Progenitor cell of endocrine pancreas (in vitro differentiated cells): ENCODE results near the gene KLHDC4. TPM values are rescaled to one million over a fixed set of nuclear protein-coding genes. Genes with fewer than 3 reads are reported as not detected.

Experiments used
- DNase-seq: peaks from one replicate; pipeline ENCODE4 v3.0.0; 2021; ENCODE audit warnings: low spot score; ENCODE audit not compliant: unreplicated experiment
- H3K27ac Mint-ChIP-seq: 2 replicates; pipeline ENCODE4 v1.8.0; 2021; ENCODE audit warnings: mild to moderate bottlenecking, moderate library complexity, mixed read lengths
- H3K27me3 Mint-ChIP-seq: 2 replicates; pipeline ENCODE4 v1.8.0; 2021; ENCODE audit warnings: mixed read lengths
- H3K36me3 Mint-ChIP-seq: 2 replicates; pipeline ENCODE4 v1.8.0; 2022; ENCODE audit warnings: mixed read lengths; ENCODE audit not compliant: insufficient read depth
- H3K4me1 Mint-ChIP-seq: 2 replicates; pipeline ENCODE4 v1.8.0; 2021; ENCODE audit warnings: low read depth, mixed read lengths
- H3K4me3 Mint-ChIP-seq: 2 replicates; pipeline ENCODE4 v1.8.0; 2021; ENCODE audit warnings: low read depth, mild to moderate bottlenecking, moderate library complexity, mixed read lengths
- H3K9me3 Mint-ChIP-seq: 2 replicates; pipeline ENCODE4 v1.8.0; 2021; ENCODE audit warnings: low read depth, mixed read lengths
- total RNA-seq: library from RNA; stranded (reverse); gene quantifications from 2 replicates; pipeline ENCODE4 v1.2.1, GENCODE V29; 2021
- TF ChIP-seq, protein P1 (sequence below): fragments of 200-600 bp; sonication (generic); IDR thresholded peaks from one replicate; pipeline ENCODE4 v1.5.0; 2021; ENCODE audit warnings: antibody characterized with exemption, mild to moderate bottlenecking; ENCODE audit not compliant: unreplicated experiment

KLHDC4 gene
- total RNA-seq, 1 donor from 2014 or later, result 58.8 TPM

GRCh38 chr16:87766485-87766797, 655 bp upstream of the KLHDC4 start:
- H3K27me3 Mint-ChIP-seq, result no peaks in the 10 kb centered on the region
- no peak for DNase-seq
- TF ChIP-seq, protein P1, sequence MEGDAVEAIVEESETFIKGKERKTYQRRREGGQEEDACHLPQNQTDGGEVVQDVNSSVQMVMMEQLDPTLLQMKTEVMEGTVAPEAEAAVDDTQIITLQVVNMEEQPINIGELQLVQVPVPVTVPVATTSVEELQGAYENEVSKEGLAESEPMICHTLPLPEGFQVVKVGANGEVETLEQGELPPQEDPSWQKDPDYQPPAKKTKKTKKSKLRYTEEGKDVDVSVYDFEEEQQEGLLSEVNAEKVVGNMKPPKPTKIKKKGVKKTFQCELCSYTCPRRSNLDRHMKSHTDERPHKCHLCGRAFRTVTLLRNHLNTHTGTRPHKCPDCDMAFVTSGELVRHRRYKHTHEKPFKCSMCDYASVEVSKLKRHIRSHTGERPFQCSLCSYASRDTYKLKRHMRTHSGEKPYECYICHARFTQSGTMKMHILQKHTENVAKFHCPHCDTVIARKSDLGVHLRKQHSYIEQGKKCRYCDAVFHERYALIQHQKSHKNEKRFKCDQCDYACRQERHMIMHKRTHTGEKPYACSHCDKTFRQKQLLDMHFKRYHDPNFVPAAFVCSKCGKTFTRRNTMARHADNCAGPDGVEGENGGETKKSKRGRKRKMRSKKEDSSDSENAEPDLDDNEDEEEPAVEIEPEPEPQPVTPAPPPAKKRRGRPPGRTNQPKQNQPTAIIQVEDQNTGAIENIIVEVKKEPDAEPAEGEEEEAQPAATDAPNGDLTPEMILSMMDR, result no peak
- peak overlapping the region; percentile 99 for H3K27ac Mint-ChIP-seq
- peaks cover 5% of the 10 kb centered on the region for H3K36me3 Mint-ChIP-seq
- H3K4me3 Mint-ChIP-seq, result peak overlapping the region; percentile 100
- H3K4me1 Mint-ChIP-seq, result peaks cover 8% of the 10 kb centered on the region
- no peaks in the 10 kb centered on the region for H3K9me3 Mint-ChIP-seq

DNA sequence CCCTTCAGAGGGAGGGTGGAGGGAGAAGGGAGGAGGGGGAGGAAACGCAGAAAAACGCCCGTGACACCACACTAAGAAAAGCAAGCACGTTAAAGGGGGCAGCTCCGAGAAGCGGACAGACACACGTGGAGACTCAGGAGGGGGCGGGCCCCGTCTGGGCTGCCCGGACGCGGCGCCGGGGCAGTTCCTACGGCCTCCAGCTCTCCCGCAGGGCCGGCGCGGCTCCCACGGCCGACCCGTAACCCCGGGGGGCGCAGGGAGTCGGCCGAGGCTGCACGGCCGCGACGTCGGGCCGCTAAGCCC, 362 bp downstream of the KLHDC4 start:
- Mint-ChIP-seq H3K4me1 (peaks cover 8% of the 10 kb centered on the region), H3K27ac (peak overlapping the region; percentile 95), H3K36me3 (peaks cover 8% of the 10 kb centered on the region), H3K27me3 (no peaks in the 10 kb centered on the region), H3K9me3 (no peaks in the 10 kb centered on the region), H3K4me3 (peak overlapping the region; percentile 100)
- TF ChIP-seq, protein P1, result no peak
- DNase-seq, result no peak

DNA sequence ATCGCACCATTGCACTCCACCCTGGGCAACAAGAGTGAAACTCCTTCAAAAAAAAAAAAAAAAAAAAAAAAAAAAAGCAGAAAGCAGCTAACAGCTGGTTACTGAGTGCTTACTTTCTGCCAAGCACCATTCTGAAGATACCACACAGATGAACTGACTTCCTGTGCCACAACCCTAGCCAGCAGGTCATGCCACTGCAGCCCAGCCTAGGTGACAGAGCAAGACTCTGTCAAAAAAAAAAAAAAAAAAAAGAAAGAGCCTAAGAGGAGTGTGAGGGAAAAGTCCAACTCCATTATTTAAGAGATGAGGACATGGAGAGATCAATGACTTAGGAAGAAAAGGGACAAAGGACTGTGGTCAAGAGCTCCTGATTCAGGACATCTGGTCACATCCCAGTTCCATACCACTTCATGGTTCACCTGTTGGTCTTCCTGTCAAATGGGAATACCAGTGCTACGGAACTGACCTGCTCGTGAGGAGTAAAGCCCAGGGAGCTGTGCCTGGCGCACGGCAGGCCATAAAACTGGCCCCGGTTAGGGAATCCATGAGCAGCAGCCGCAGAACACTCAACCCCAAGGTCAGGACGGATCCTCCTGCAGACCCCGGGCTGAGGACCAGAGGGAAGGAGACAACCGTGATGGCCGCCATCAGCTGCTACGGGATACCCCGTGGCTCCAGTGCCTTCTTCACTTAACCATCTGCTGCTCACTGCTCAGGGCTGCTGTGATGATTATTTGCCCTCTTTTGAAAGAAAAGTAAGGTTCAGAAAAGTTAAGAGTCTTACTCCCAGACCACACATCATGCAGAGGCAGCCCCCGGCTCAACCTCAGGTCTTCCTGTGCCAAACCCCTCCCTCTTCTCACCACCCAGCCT, 950 bp downstream of the KLHDC4 start:
- no peaks in the 10 kb centered on the region for H3K27me3 Mint-ChIP-seq
- DNase-seq, result no peak

GRCh38 chr16:87762620-87763019, 3.2 kb downstream of the KLHDC4 start:
- Mint-ChIP-seq H3K27me3 (no peaks in the 10 kb centered on the region), H3K4me1 (peaks cover 8% of the 10 kb centered on the region), H3K4me3 (peak overlapping the region; percentile 38), H3K27ac (no peak overlapping the region), H3K9me3 (no peaks in the 10 kb centered on the region), H3K36me3 (peaks cover 15% of the 10 kb centered on the region)
- TF ChIP-seq, protein P1, result no peak
- no peak for DNase-seq

More for the DNA sequence above, 950 bp downstream of the KLHDC4 start:
- TF ChIP-seq, protein P1, result no peak
- H3K27ac Mint-ChIP-seq, result peak overlapping the region; percentile 95
- peak overlapping the region; percentile 100 for H3K4me3 Mint-ChIP-seq
- H3K36me3 Mint-ChIP-seq, result peaks cover 9% of the 10 kb centered on the region
- peaks cover 8% of the 10 kb centered on the region for H3K4me1 Mint-ChIP-seq
- H3K9me3 Mint-ChIP-seq, result no peaks in the 10 kb centered on the region

- TF ChIP-seq, protein P1, result no peak
- H3K27me3 Mint-ChIP-seq, result no peaks in the 10 kb centered on the region
- H3K4me3 Mint-ChIP-seq, result no peak overlapping the region
- DNase-seq, result no peak
- H3K9me3 Mint-ChIP-seq, result no peaks in the 10 kb centered on the region
- no peak overlapping the region for H3K27ac Mint-ChIP-seq
- H3K4me1 Mint-ChIP-seq, result peaks cover 8% of the 10 kb centered on the region
- H3K36me3 Mint-ChIP-seq, result peaks cover 15% of the 10 kb centered on the region
Observed at GRCh38 chr16:87762071-87762571, 3.7 kb downstream of the KLHDC4 start.
